ENCODE measurements around the gene TMEM98.

DNA sequence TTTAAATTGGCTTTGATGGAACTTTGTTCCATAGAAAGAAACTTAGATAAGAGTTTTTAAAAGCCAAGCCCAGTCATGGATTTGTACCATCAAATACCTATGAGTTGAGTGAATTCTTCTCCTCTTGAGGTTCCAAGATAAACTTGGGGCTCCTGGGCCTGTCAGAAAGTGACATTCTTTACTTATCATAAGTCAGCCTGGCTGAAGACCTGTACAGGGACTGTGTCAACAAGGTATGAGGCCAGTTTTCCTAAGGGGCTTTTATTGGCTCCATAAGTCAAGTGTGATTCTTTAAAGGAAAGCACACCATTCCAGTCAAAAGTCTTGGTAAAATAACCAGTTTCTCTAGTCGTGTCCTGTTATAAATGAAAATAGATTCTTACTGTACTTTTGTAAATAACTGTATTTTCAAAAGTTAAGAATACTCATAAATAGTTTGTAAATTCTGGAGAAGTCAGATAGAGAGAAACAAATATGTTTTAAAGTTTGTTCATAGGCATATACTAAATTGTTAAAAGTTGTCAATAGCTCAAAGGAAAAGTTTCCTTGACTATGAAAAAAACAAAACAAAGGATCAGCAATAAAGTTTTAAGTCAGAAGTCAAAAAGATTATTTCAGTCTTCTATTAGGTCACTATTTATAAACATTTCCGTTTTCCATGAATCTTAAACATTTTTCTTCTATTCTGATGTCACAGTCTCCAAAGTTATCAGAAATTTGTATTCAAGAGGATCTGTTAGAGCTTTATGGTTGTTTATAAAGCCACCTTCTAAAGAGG, 28.5 kb upstream of the TMEM98 start:
- no peak for TF ChIP-seq CTCF (IDR thresholded peaks at IDR 0.05)
- TF ChIP-seq EP300 (IDR thresholded peaks at IDR 0.05) = no peak

All from esophagus muscularis mucosa (tissue), 3 donors.